K562 (cell line): ENCODE measurements around the gene TP53BP2. TPM values are rescaled to one million over a fixed set of nuclear protein-coding genes. Genes with fewer than 3 reads are reported as not detected.
"Not testable (repeated sequence)": the region's sequence is repeated elsewhere in the genome, so short reads cannot be mapped to it uniquely, and the experiment has no call there.

Experiments
- ATAC-seq: fragments of 200-7000 bp; cut with Tn5 transposase; 3 replicates; pipeline ENCODE4 v1.9.1; 2020; ENCODE audit warnings: moderate library complexity
- BruUV-seq: library from RNA; stranded (reverse); fragments of 400-500 nt; replicated peaks from 2 replicates; lab custom pipeline; 2021; lab: Mats Ljungman, UMichigan
- CTCF ChIA-PET: fragments of 300-600 bp; formaldehyde crosslinking; extraction: SDS; loops from one replicate; lab custom pipeline; 2021; ENCODE audit warnings: low intra/inter-chr PET ratio; lab: Yijun Ruan, JAX
- POLR2A ChIA-PET: fragments of 300-600, 350-650 bp; sonication (Branson Sonifier 250); formaldehyde crosslinking; extraction: SDS; loops from one replicate; lab custom pipeline; 2021; ENCODE audit warnings: antibody characterized with exemption, inconsistent platforms; lab: Yijun Ruan, JAX
- DNase-seq, 4 experiments: peaks; one replicate each; pipeline versions ENCODE4 v3.0.0 to v3.0.0-alpha.2; 2011 to 2018; ENCODE audit warnings: low spot score in 3 of 4, mixed read lengths in 3 of 4; ENCODE audit errors: extremely low read depth in 1 of 4
- FAIRE-seq: peaks from 2 replicates; lab custom pipeline; 2011; peaks lifted over from hg19 to GRCh38; lab: Jason Lieb, UNC
- H2AFZ ChIP-seq: 2 replicates; pipeline ENCODE4 v1.6.0; 2011; ENCODE audit warnings: low read depth, low read length, control low read depth, inconsistent platforms
- H3K27ac ChIP-seq: fragments of 200-600 bp; 3 replicates; pipeline ENCODE4 v1.8.0; 2011; ENCODE audit warnings: low read depth, mild to moderate bottlenecking, control low read depth, inconsistent platforms, low read length, moderate library complexity, mixed read lengths; ENCODE audit errors: extremely low read depth
- H3K27me3 ChIP-seq, 2 experiments: fragments of 300-600 bp in 1 of 2; 2 replicates in 1 of 2; 3 replicates in 1 of 2; pipeline versions ENCODE4 v1.6.0 to v1.8.0; 2011; ENCODE audit warnings: inconsistent platforms in 2 of 2, low read length in 2 of 2, mild to moderate bottlenecking in 1 of 2, mixed read lengths in 1 of 2, moderate library complexity in 1 of 2; ENCODE audit not compliant: control insufficient read depth in 2 of 2, insufficient read depth in 2 of 2
- H3K36me3 ChIP-seq: fragments of 300-600 bp; 3 replicates; pipeline ENCODE4 v1.8.0; 2011; ENCODE audit warnings: mild to moderate bottlenecking, low read length, inconsistent platforms; ENCODE audit not compliant: control insufficient read depth, insufficient read depth
- H3K4me1 ChIP-seq, 2 experiments: fragments of 200-600 bp in 1 of 2; replicated peaks in 1 of 2; 2 replicates in 1 of 2; 3 replicates in 1 of 2; pipeline versions ENCODE4 v1.5.1 to v1.8.0; 2011; ENCODE audit warnings: inconsistent platforms in 2 of 2, low read length in 2 of 2, mild to moderate bottlenecking in 1 of 2, mixed read lengths in 1 of 2, moderate library complexity in 1 of 2; ENCODE audit not compliant: control insufficient read depth in 2 of 2, insufficient read depth in 2 of 2
- H3K4me2 ChIP-seq: 2 replicates; pipeline ENCODE4 v1.6.1; 2011; ENCODE audit warnings: low read length, control low read depth, inconsistent platforms, mixed read lengths; ENCODE audit not compliant: insufficient read depth
- H3K4me3 ChIP-seq: fragments of 200-600 bp; sonication (generic), shearing (Covaris generic); 2 replicates; pipeline ENCODE4 v1.5.1; 2016; ENCODE audit warnings: control low read depth, inconsistent platforms
- H3K79me2 ChIP-seq: fragments of 200-600 bp; 3 replicates; pipeline ENCODE4 v1.8.0; 2011; ENCODE audit warnings: low read length, inconsistent platforms; ENCODE audit not compliant: control insufficient read depth, insufficient read depth
- H3K9ac ChIP-seq, 2 experiments: 2 replicates each; pipeline versions ENCODE4 v1.6.0 to v1.6.1; 2011; ENCODE audit warnings: low read depth in 2 of 2, low read length in 2 of 2, control low read depth in 1 of 2, inconsistent platforms in 1 of 2, mild to moderate bottlenecking in 1 of 2, mixed read lengths in 1 of 2; ENCODE audit not compliant: insufficient read depth in 1 of 2
- H3K9me1 ChIP-seq: one replicate; pipeline ENCODE4 v1.6.0; 2011; ENCODE audit warnings: inconsistent platforms, mild to moderate bottlenecking, low read length, moderate library complexity; ENCODE audit not compliant: control insufficient read depth, insufficient read depth
- H3K9me3 ChIP-seq: replicated peaks from 2 replicates; pipeline ENCODE4 v1.5.1; 2011; ENCODE audit warnings: low read depth, low read length, inconsistent platforms; ENCODE audit not compliant: control insufficient read depth, insufficient read depth
- H4K20me1 ChIP-seq: replicated peaks from 2 replicates; pipeline ENCODE4 v1.6.1; 2011; ENCODE audit warnings: low read length, inconsistent platforms, mixed read lengths; ENCODE audit not compliant: control insufficient read depth, insufficient read depth
- CC2D1A ChIP-seq: fragments of 450-650 bp; IDR thresholded peaks from 2 replicates; pipeline ENCODE4 v1.6.1; 2017; ENCODE audit warnings: mild to moderate bottlenecking
- E2F8 ChIP-seq: fragments of 450-650 bp; IDR thresholded peaks from 2 replicates; pipeline ENCODE4 v1.7.1; 2018; ENCODE audit warnings: mild to moderate bottlenecking, low read depth; ENCODE audit not compliant: partially characterized antibody
- FOXA1 ChIP-seq: fragments of 450-650 bp; IDR thresholded peaks from 2 replicates; pipeline ENCODE4 v1.6.1; 2016; ENCODE audit warnings: mild to moderate bottlenecking, borderline replicate concordance
- MLLT1 ChIP-seq, 2 experiments: fragments of 450-650 bp; IDR thresholded peaks; 2 replicates each; pipeline ENCODE4 v1.6.1; 2016
- PCBP1 ChIP-seq: fragments of 200-400 bp; formaldehyde crosslinking; IDR thresholded peaks from 2 replicates; pipeline ENCODE4 v1.6.1; 2018; ENCODE audit warnings: mild to moderate bottlenecking, low read depth, low read length; ENCODE audit not compliant: poor library complexity, severe bottlenecking
- PTRF ChIP-seq: fragments of 450-650 bp; IDR thresholded peaks from 2 replicates; pipeline ENCODE4 v1.6.1; 2016; ENCODE audit warnings: mild to moderate bottlenecking, missing genetic modification characterization, missing compliant biosample characterization
- ZSCAN29 ChIP-seq: fragments of 450-650 bp; IDR thresholded peaks from 2 replicates; pipeline ENCODE4 v1.6.1; 2017
- WGBS: fragments of 100-300 bp; shearing (Covaris generic); methylation state at CpG from one replicate; pipeline ENCODE4 v1.1.6; 2016; ENCODE audit warnings: low coverage, mixed read lengths; ENCODE audit not compliant: insufficient coverage; ENCODE audit errors: missing lambda C conversion rate; 5-methylcytosine and 5-hydroxymethylcytosine counted together
- in situ Hi-C: fragments of 300-500 bp; cut with MboI; formaldehyde crosslinking; loops from 4 replicates; pipeline ENCODE4 v1.15.0; 2018; ENCODE audit warnings: inconsistent platforms, mixed read lengths
- intact Hi-C: fragments of 100-400 bp; cut with micrococcal nuclease; formaldehyde crosslinking; loops from 2 replicates; pipeline ENCODE4 v1.14.2; 2022
- polyA plus RNA-seq, 8 experiments: library from polyadenylated mRNA; depleted of rRNA in 4 of 8; stranded (reverse) in 5 of 8; unstranded in 3 of 8; fragments of >200 nt; fragmentation: Nextera tagmentation in 2 of 8; fragmentation: Illumina TruSeq in 1 of 8; extraction: Ambion mirVana in 2 of 8; extraction: Trizol in 1 of 8; gene quantifications; 2 replicates each; pipeline versions ENCODE4 v1.2.1 to v1.2.3, GENCODE V29; 2011 to 2014; ENCODE audit warnings: inconsistent platforms in 1 of 8, missing spikeins in 1 of 8
- total RNA-seq, 7 experiments: library from RNA; depleted of rRNA in 6 of 7; stranded (reverse); fragments of >200 nt in 6 of 7; fragmentation: Illumina TruSeq in 2 of 7; extraction: Trizol in 2 of 7; gene quantifications; 2 replicates each; pipeline versions ENCODE4 v1.2.1 to v1.2.3, GENCODE V29; 2011 to 2021; ENCODE audit warnings: low replicate concordance in 1 of 7

TP53BP2 gene
- total and polyA plus RNA-seq, 9 of the 15 experiments (the other 6 are each of a cell fraction or from before 2014, with no cell fraction given): 17.0 to 69.6 (median 40.1) TPM

DNA sequence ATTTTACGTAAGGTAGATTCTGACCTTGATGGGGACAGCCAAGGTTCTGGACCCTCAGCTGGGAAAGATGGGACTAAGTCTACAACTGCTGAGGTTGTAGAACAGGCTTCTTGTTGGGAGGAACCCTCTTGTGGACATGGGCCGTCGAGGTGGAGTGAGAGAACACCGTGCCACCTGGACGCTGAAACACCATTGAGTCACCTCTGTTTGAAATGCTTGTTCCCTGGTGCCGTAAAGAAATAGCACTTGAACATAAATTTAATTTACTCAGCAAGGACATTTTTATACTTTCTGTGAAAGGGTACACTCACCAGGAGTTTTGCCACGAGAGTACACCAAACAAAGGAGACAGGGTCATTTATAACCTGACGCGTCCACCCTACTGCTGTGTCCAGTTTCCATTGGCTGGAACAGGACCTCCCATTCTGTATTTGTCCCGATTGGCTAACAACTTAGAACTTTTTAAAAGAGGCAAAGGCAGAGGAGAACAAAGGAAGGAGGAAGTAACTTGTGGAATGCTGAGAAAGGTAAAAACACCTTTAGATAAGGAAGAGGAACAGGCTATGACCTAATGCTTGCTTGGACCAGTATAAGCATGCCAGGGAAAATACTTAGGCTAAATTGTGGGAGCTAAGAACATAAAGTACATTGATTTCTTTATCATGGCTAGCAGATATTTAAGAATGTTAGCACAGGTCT, 105.6 kb downstream of the TP53BP2 start:
- H3K9ac ChIP-seq, DNase-seq, intact Hi-C loops, H4K20me1 ChIP-seq, FAIRE-seq, BruUV-seq, H3K9me1 ChIP-seq, H3K4me3 ChIP-seq, H3K4me2 ChIP-seq, H3K79me2 ChIP-seq, in situ Hi-C loops, H3K4me1 ChIP-seq, H3K27me3 ChIP-seq, ATAC-seq, H3K27ac ChIP-seq, H2AFZ ChIP-seq, CTCF ChIA-PET, H3K9me3 ChIP-seq: not testable (repeated sequence)
- POLR2A ChIA-PET: interaction anchor here (0.7 to 2.1 kb wide), 5 partner anchors 11 to 49 kb away, joined by 3 to 10 read pairs (median 3); no protein-coding TSS in a partner anchor
- peaks cover 29% of the 10 kb centered on the region; the same call in 2 of the 3 replicates for H3K36me3 ChIP-seq
- 78% methylated on average over 10 of the region's 10 CpGs for WGBS

DNA sequence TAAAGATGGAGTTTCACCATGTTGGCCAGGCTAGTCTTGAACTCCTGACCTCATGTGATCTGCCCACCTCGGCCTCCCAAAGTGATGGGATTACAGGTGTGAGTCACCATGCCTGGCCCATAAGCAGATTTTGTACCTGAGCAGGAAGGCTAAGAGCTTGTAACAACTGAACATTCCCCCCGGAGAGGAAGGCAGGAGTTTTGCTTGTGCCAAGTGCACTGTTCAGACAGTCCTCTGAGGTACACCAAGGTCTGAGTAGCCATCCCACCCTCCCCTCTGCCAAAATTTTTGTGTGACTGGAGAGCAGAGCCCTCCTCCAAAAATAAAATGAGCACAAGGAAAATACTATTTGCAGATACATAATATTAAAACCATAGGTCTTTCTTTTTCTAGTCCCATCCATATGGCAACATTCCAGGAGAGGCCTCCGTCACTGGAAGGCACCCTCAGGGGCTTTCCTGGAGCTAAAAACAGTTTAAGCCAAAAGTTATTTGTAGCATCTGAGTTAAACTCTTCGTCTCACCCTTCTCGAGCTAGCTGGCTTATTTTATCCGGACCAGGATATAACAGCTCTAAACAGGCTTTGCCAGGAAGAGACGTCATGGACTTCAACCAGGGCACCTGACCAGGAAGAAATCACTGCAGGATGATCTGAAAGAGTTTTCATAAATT, 106.2 kb downstream of the TP53BP2 start:
- Histone ChIP-seq H3K27ac (no peak overlapping the region), H3K79me2 (no peaks in the 10 kb centered on the region), H3K4me3 (no peak overlapping the region), H3K9ac (no peak overlapping the region), H3K9me3 (no peaks in the 10 kb centered on the region), H3K4me2 (no peak overlapping the region), H3K4me1 (no peaks in the 10 kb centered on the region), H4K20me1 (no peaks in the 10 kb centered on the region), H3K36me3 (peaks cover 28% of the 10 kb centered on the region), H3K9me1 (no peaks in the 10 kb centered on the region), H2AFZ (no peak overlapping the region), H3K27me3 (no peaks in the 10 kb centered on the region)
- 81% methylated on average over 7 of the region's 7 CpGs for WGBS
- intact Hi-C loops (no loop called here), in situ Hi-C loops (no loop called here)
- ATAC-seq (no peak), FAIRE-seq (no peak), DNase-seq (no peak)
- POLR2A ChIA-PET: interaction anchor here (0.9 to 2.6 kb wide), 6 partner anchors 10 to 45 kb away, joined by 3 to 9 read pairs (median 4); no protein-coding TSS in a partner anchor
- no TSS peak for BruUV-seq
- no peak for TF ChIP-seq E2F8
- no peak for TF ChIP-seq CC2D1A
- TF ChIP-seq PCBP1: no peak
- TF ChIP-seq PTRF (tag): no peak
- no peak for TF ChIP-seq FOXA1
- TF ChIP-seq MLLT1 (IDR thresholded peaks at IDR 0.05): no peak
- no peak for TF ChIP-seq ZSCAN29
- CTCF ChIA-PET: no interaction called here
